PFSK-1 (cell line): Measurements from ENCODE around the gene ALB.

Experiments
- FOXP2 ChIP-seq: optimal IDR thresholded peaks from 2 replicates; pipeline ENCODE3; 2011; ENCODE audit warnings: borderline replicate concordance, control low read depth, inconsistent platforms; ENCODE audit not compliant: insufficient read depth; ENCODE audit errors: extremely low read length, extremely low read depth
- SIN3A ChIP-seq: IDR thresholded peaks from 2 replicates; pipeline ENCODE4 v1.6.1; 2012; ENCODE audit warnings: mild to moderate bottlenecking, low read length, moderate library complexity, borderline replicate concordance; ENCODE audit not compliant: insufficient read depth
- TAF1 ChIP-seq: IDR thresholded peaks from 2 replicates; pipeline ENCODE4 v1.6.1; 2012; ENCODE audit warnings: low read length, control low read depth, borderline replicate concordance; ENCODE audit not compliant: insufficient read depth

- TF ChIP-seq SIN3A (no peak), FOXP2 (no peak), TAF1 (no peak)
These were observed 29.1 kb downstream of the ALB start for GRCh38 chr4:73433140-73433539.
